UCSD-AML1 (cell line): Measurements from ENCODE around the gene PAQR3.

Experiments used
- DNase-seq: peaks from one replicate; lab custom pipeline; 2025; ENCODE audit not compliant: unreplicated experiment; lab: John Stamatoyannopoulos, UW

PAQR3 gene

GRCh38 chr4:78863991-78864390, 75.2 kb downstream of the PAQR3 start:
- DNase-seq, result no peak

DNA sequence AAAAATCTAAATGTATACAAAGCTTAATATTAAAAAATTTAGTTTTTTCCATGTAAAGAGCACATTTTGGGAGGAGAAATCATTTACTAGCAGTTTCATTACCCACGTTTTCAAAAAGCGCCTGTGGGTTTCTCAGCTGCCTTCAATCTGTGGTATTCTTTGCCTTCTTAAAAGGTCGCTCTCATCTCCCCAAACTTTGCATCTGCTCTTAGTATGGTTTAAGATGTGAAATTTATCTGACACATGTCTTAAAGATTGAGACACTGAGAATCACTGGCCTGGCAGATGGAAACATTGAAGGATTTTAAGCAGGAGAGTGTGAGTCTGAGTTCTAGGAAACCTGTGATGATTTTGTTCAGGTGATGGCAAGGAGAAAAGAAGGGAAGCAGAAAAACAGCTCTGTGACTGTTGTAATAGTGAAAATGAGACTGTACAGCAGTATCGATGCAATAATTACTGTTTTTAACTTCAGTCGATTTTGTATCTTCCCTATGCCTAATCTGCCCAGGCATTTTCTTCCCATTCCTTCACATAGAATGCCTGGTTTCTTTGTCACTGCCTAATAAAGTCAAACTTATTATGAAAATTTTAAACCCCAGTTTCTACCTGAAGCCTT, 75.9 kb downstream of the PAQR3 start:
- no peak for DNase-seq

- DNase-seq, result no peak
These were observed 76.9 kb downstream of the PAQR3 start for GRCh38 chr4:78862314-78862737.
